ENCODE measurements around the gene NR2F1-AS1. TPM values are rescaled to one million over a fixed set of nuclear protein-coding genes. Genes with fewer than 3 reads are reported as not detected.

The NR2F1-AS1 gene
- polyA plus RNA-seq, 2 of the 4 experiments (the other 2 are of a cell fraction), result 5.5 to 8.3 TPM

DNA sequence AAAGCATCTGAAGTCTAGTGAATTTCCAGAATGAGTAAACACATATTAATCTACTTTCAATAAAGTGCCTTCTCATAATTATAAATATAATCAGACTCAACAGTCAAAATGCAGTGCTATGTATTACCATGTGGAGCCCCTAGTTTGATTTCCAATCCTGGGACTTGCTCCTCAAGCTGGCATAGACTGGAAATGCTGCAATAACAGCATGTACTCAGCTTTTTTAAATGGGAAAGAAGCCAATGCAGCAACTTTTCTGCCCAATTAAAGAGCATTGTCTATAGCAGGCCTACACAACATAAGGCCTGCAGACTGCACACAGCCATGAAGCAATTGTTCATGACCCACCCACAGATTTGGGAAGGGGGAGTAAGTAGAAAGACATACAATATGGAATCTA, 103.2 kb downstream of the NR2F1-AS1 start:
- POLR2A ChIA-PET, result no interaction called here
- no peak overlapping the region for H3K4me2 ChIP-seq
- no peak overlapping the region for H3K27ac ChIP-seq
- CTCF ChIA-PET, result no interaction called here
- H3K4me1 ChIP-seq, result no peaks in the 10 kb centered on the region
- H3K9me3 ChIP-seq, result peaks cover 18% of the 10 kb centered on the region; the same call in 2 of the 3 replicates
- DNase-seq (ENCODE audit: low read depth in 1 of 2, low spot score in 1 of 2) (no peak), ATAC-seq (no peak), FAIRE-seq (no peak)
- TF ChIP-seq, protein P1, sequence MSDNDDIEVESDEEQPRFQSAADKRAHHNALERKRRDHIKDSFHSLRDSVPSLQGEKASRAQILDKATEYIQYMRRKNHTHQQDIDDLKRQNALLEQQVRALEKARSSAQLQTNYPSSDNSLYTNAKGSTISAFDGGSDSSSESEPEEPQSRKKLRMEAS (IDR thresholded peaks at IDR 0.05), result no peak
- no peak for TF ChIP-seq RARB (CRISPR knock-in tag; IDR thresholded peaks at IDR 0.05)
- no peak for TF ChIP-seq HOXB5 (CRISPR knock-in tag; IDR thresholded peaks at IDR 0.05)
- TF ChIP-seq CBX8 (IDR thresholded peaks at IDR 0.05), result no peak
- TF ChIP-seq RNF2 (IDR thresholded peaks at IDR 0.05; ENCODE audit: borderline replicate concordance, low read depth), result no peak
- H3K4me3 ChIP-seq, result no peak overlapping the region

DNA sequence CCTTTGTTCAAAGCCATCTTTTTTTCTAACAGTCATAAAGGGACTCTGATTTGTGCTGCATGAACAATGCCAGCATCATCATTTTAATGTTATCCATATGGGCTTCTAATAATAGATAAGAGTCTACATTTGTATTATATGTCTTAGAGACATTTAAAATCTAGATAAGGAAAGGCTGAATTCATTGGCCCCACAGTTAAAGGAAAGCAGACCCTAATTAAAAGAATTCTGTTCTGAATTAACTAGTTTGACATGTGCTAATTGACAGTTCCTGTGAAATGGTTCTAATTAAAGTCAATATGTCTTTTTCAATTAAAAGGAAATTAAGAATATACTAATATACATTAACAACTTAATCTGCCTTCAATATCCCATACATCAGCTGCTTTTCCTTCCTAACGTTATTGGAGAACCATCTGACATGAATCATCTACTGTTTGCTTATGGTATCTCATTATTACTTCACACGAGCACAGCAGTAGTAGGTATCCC, 104.7 kb downstream of the NR2F1-AS1 start:
- no peak overlapping the region for H3K4me2 ChIP-seq
- 24% methylated on average over 2 of the region's 2 CpGs for WGBS (ENCODE audit: missing lambda C conversion rate)
- TF ChIP-seq ZSCAN20 (CRISPR knock-in tag; IDR thresholded peaks at IDR 0.05) (no peak), EHMT2 (IDR thresholded peaks at IDR 0.05; ENCODE audit: low read depth) (no peak), EHF (CRISPR knock-in tag; IDR thresholded peaks at IDR 0.05) (no peak), TFCP2L1 (CRISPR knock-in tag; IDR thresholded peaks at IDR 0.05) (no peak), HOXA7 (CRISPR knock-in tag; IDR thresholded peaks at IDR 0.05) (no peak), CHD4 (IDR thresholded peaks at IDR 0.05; ENCODE audit: borderline replicate concordance) (no peak), HOXB13 (CRISPR knock-in tag; IDR thresholded peaks at IDR 0.05; ENCODE audit: low read depth) (no peak), NR3C1 (IDR thresholded peaks at IDR 0.05) (no peak), NFE2L2 (conservative IDR thresholded peaks at IDR 0.05; ENCODE audit: low read length) (no peak), JUN (IDR thresholded peaks at IDR 0.05) (no peak)
- TF ChIP-seq, protein P2, sequence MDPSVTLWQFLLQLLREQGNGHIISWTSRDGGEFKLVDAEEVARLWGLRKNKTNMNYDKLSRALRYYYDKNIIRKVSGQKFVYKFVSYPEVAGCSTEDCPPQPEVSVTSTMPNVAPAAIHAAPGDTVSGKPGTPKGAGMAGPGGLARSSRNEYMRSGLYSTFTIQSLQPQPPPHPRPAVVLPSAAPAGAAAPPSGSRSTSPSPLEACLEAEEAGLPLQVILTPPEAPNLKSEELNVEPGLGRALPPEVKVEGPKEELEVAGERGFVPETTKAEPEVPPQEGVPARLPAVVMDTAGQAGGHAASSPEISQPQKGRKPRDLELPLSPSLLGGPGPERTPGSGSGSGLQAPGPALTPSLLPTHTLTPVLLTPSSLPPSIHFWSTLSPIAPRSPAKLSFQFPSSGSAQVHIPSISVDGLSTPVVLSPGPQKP (IDR thresholded peaks at IDR 0.05; ENCODE audit: low read depth, low read length), result no peak
- TF ChIP-seq, protein P3, sequence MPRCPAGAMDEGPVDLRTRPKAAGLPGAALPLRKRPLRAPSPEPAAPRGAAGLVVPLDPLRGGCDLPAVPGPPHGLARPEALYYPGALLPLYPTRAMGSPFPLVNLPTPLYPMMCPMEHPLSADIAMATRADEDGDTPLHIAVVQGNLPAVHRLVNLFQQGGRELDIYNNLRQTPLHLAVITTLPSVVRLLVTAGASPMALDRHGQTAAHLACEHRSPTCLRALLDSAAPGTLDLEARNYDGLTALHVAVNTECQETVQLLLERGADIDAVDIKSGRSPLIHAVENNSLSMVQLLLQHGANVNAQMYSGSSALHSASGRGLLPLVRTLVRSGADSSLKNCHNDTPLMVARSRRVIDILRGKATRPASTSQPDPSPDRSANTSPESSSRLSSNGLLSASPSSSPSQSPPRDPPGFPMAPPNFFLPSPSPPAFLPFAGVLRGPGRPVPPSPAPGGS (IDR thresholded peaks at IDR 0.05), result no peak
- TF ChIP-seq, protein P4, sequence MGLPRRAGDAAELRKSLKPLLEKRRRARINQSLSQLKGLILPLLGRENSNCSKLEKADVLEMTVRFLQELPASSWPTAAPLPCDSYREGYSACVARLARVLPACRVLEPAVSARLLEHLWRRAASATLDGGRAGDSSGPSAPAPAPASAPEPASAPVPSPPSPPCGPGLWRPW (IDR thresholded peaks at IDR 0.05), result no peak
- TF ChIP-seq, protein P5, sequence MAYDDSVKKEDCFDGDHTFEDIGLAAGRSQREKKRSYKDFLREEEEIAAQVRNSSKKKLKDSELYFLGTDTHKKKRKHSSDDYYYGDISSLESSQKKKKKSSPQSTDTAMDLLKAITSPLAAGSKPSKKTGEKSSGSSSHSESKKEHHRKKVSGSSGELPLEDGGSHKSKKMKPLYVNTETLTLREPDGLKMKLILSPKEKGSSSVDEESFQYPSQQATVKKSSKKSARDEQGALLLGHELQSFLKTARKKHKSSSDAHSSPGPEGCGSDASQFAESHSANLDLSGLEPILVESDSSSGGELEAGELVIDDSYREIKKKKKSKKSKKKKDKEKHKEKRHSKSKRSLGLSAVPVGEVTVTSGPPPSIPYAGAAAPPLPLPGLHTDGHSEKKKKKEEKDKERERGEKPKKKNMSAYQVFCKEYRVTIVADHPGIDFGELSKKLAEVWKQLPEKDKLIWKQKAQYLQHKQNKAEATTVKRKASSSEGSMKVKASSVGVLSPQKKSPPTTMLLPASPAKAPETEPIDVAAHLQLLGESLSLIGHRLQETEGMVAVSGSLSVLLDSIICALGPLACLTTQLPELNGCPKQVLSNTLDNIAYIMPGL (CRISPR knock-in tag; IDR thresholded peaks at IDR 0.05; ENCODE audit: borderline replicate concordance), result no peak
- no peaks in the 10 kb centered on the region for H3K4me1 ChIP-seq
- ChIA-PET POLR2A (no interaction called here), CTCF (no interaction called here)
- DNase-seq (ENCODE audit: low read depth in 1 of 2, low spot score in 1 of 2) (no peak), ATAC-seq (no peak), FAIRE-seq (no peak)
- H3K4me3 ChIP-seq, result no peak overlapping the region
- H3K9me3 ChIP-seq, result peaks cover 18% of the 10 kb centered on the region; the same call in 2 of the 3 replicates
- H3K27ac ChIP-seq, result no peak overlapping the region

DNA sequence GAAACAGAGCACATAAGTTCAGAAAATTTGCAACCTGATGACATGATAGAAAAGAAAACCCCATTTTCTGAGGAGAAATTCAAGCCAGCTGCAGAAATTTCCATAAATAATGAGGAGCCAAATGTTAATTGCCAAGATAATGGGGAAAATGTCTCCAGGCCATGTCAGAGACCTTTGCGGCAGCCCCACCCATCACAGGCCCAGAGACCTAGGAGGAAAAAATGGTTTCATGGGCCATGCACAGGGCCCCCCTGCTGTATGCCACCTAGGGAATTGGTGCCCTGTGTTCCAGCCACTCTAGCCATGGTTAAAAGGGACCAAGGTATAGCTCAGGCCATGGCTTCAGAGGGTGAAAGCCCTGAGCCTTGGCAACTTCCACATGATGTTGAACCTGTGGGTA, 118.1 kb downstream of the NR2F1-AS1 start:
- Histone ChIP-seq H3K4me1 (no peaks in the 10 kb centered on the region), H3K27ac (no peak overlapping the region), H3K9me3 (peaks cover 16% of the 10 kb centered on the region), H3K4me3 (no peak overlapping the region), H3K4me2 (no peak overlapping the region)
- DNase-seq (ENCODE audit: low read depth in 1 of 2, low spot score in 1 of 2), result no peak
- ChIA-PET CTCF (no interaction called here), POLR2A (no interaction called here)
- WGBS (ENCODE audit: missing lambda C conversion rate), result 91% methylated on average over 1 of the region's 1 CpG
- FAIRE-seq, result no peak
- TF ChIP-seq RAD21 (conservative IDR thresholded peaks at IDR 0.05 in 1 of 2, IDR thresholded peaks at IDR 0.05 in 1 of 2) (no peak), ZFP36 (IDR thresholded peaks at IDR 0.05; ENCODE audit: borderline replicate concordance, partially characterized antibody) (peak; percentile 22), CBX8 (IDR thresholded peaks at IDR 0.05) (no peak)
- ATAC-seq, result no peak

Data from A549 (cell line).